GM12891 (cell line): ENCODE measurements around the gene ACP4.

Source experiments
- DNase-seq: peaks from one replicate; pipeline ENCODE4 v3.0.0; 2011; ENCODE audit warnings: low spot score; ENCODE audit not compliant: insufficient read length
- FAIRE-seq: peaks from 2 replicates; lab custom pipeline; 2011; peaks lifted over from hg19 to GRCh38; lab: Jason Lieb, UNC
- PAX5 ChIP-seq: IDR thresholded peaks from 2 replicates; pipeline ENCODE4 v1.6.1; 2011; ENCODE audit warnings: low read length, moderate library complexity, mild to moderate bottlenecking; ENCODE audit not compliant: insufficient read depth, severe bottlenecking
- POLR2A ChIP-seq: IDR thresholded peaks from 2 replicates; pipeline ENCODE4 v1.6.1; 2011; ENCODE audit warnings: low read depth, low read length, control low read depth
- POLR2AphosphoS5 ChIP-seq: IDR thresholded peaks from 2 replicates; pipeline ENCODE4 v1.6.1; 2011; ENCODE audit warnings: low read depth, low read length, control low read depth
- POU2F2 ChIP-seq: IDR thresholded peaks from 2 replicates; pipeline ENCODE4 v1.6.1; 2011; ENCODE audit warnings: low read depth, mild to moderate bottlenecking, control low read depth, low read length, moderate library complexity
- SPI1 ChIP-seq: IDR thresholded peaks from 2 replicates; pipeline ENCODE4 v1.6.1; 2011; ENCODE audit warnings: low read depth, low read length, control low read depth
- TAF1 ChIP-seq: IDR thresholded peaks from 2 replicates; pipeline ENCODE4 v1.6.1; 2011; ENCODE audit warnings: low read depth, low read length, control low read depth

Gene ACP4

DNA sequence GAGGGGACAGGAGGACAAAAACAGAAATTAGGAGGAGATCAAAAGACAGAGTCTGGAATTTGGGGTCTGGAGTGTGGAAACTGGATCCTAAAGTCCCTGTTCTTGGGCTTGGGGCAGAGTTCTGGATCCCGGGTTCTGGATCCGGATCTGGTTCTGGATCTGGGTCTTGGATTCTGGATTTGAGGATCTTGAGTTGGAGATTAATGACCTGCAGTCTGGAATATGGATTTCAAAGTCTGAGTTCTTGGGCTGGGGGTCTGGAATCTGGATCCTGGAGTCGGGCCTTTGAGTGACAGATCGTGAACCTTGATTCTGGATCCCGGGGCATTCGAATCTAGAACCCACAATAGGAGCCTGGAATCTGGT is 43.6 kb downstream of the ACP4 start:
- no peak for DNase-seq
- FAIRE-seq: no peak
- no peak for TF ChIP-seq TAF1
- no peak for TF ChIP-seq POLR2A
- no peak for TF ChIP-seq POLR2AphosphoS5
- no peak for TF ChIP-seq PAX5
- no peak for TF ChIP-seq POU2F2
- no peak for TF ChIP-seq SPI1

DNA sequence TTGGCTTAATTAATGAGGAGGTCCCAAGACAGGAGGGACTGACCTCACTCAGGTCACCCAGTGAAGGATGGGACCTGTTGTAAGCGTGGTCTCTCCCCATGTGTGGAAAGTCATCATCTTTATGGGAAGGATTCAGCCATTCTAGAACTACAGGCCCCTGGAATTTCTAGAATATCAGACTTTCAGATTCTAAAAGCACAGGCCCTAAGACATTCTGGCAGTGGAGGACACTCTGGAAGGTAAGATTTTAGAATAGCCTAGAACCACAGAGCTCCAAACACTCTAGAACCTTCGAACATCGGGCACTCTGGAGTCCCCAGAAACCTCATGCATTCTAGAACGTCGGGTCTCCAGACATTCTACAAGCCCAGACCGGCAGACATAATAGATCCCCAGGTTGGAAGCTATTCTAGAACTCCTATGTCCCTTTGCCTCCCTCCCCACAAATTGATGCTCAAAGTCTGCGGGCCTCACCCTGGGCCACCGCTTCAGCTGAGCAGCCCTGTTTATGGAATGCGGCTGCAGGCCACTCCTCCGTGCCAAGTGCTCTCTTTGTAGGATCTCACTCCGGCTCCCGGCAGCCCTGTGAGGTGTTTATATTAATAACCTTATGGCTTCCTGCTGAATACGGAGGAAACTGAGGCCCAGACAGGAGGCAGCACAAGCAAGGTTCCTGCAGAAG is 45.0 kb downstream of the ACP4 start:
- TF ChIP-seq POU2F2 (no peak), PAX5 (no peak), SPI1 (no peak), POLR2A (no peak), POLR2AphosphoS5 (no peak), TAF1 (no peak)
- no peak for DNase-seq
- FAIRE-seq: no peak

DNA sequence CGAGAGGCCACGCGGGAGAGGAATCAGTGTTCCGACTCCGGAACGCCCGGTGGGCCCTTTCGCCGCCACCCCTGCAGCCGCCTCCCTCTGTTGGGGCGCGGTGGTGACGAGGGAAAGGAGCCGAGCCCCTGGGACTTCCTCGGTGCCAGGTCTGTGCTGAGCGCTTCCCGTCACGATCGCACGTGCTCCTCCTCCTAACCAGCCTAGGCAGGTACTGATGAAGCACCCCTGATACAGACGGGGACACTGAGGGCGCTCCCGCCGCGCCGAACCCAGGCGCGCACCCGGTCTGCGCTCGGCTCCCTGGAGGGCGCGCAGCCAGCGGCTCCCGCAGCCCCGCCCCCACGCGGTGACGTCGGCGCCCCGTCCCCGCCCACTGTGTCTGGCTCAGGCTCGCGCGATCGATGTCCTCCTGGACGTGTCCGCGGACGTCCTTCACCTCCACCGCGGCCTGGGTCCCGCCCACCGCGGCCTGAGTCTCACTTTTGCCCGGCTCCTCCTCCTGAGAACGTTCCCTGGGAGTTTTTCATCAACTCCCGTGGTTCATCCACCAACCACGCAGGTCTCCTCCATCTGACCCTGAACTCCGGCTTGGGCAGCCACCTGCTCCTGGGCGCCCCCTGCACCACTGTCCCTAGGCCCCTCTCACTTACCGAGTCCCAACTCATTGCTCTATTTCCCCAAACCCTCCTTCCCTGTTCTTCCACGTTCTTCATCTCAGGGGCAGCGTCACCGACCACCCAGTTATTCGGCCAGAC is 45.7 kb downstream of the ACP4 start:
- DNase-seq: peak; percentile 88
- FAIRE-seq: peak; percentile 97
- TF ChIP-seq PAX5 (no peak), POLR2AphosphoS5 (0 out of 2 replicates have a peak, but pooled peaks have one; percentile 47), SPI1 (no peak), POLR2A (peak; percentile 64), POU2F2 (no peak), TAF1 (no peak)

DNA sequence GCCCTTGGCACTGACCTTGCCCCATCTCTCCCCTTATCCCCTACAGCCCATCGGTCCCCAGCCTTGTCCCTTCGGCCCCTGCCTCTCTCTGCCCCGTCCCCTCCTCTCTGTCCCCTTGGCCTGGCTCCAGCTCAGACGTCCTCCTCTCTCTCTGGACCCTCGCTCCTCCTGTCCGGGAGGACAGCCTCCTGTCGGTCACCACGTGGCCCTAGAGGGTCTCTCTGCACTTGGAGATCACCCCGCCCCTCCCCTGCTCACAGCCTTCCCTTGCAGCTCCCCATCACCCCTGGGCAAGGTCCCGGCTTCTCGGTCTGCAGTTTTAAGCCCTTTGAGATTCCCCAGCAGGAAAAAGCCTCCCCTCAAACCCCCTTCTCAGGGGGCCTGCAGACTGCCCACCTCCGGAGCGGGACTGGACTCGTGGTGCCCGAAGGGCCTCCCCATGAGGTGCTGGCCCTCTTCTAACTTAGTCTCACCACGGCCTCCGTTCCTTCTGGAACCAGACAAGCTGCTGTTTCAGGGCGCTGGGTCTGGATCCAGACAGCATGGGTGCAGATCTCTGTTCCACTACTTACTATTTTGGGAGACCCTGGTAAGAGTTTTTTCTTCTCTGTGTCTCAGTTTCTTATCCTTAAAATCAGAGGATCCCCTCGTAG is 46.5 kb downstream of the ACP4 start:
- TF ChIP-seq TAF1 (no peak), POLR2AphosphoS5 (no peak), SPI1 (no peak), POU2F2 (no peak), PAX5 (no peak), POLR2A (no peak)
- no peak for DNase-seq
- FAIRE-seq: no peak

DNA sequence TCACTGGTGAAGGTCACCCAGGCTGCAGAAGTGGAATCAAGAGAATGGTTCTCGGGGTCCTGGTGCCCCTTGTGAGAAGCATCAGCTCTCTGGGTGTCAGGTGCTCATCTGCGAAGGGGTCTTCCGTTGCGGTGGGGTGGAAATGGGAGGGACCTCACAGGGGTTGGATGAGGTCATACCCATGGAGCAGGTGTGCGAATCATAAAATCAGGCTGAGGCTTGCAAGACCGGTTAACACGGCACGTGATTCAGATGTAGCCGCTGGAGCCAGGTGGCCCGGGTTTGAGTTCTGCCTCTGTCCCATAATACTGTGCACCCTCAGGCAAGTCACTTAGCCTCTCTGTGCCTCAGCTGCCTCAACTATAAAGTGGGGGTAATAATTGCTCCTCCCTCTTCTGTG is 47.1 kb downstream of the ACP4 start:
- no peak for TF ChIP-seq POU2F2
- TF ChIP-seq POLR2A: no peak
- no peak for TF ChIP-seq PAX5
- no peak for TF ChIP-seq POLR2AphosphoS5
- TF ChIP-seq SPI1: no peak
- TF ChIP-seq TAF1: no peak
- DNase-seq: no peak
- peak; percentile 40 for FAIRE-seq

DNA sequence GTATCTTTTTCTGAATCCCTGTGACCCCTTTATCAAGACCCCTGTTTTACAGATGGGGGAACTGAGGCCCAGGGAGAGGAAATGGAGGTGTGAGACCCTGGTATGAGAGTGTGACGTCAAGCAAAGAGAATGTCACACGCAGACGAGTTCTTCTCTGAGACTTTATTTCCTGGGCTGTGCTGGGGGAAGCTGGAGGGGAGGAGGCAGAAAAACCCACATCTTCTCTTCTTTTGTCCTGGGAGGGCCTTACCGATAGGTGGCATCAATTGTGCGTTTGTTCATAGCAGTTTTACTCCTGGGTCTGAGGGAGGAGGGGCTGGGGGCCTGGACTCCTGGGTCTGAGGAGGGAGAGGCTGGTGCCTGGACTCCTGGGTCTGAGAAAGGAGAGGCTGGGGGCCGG is 48.0 kb downstream of the ACP4 start:
- TF ChIP-seq SPI1 (no peak), TAF1 (no peak), POLR2A (no peak), PAX5 (no peak), POLR2AphosphoS5 (no peak), POU2F2 (no peak)
- FAIRE-seq: peak; percentile 75
- no peak for DNase-seq

DNA sequence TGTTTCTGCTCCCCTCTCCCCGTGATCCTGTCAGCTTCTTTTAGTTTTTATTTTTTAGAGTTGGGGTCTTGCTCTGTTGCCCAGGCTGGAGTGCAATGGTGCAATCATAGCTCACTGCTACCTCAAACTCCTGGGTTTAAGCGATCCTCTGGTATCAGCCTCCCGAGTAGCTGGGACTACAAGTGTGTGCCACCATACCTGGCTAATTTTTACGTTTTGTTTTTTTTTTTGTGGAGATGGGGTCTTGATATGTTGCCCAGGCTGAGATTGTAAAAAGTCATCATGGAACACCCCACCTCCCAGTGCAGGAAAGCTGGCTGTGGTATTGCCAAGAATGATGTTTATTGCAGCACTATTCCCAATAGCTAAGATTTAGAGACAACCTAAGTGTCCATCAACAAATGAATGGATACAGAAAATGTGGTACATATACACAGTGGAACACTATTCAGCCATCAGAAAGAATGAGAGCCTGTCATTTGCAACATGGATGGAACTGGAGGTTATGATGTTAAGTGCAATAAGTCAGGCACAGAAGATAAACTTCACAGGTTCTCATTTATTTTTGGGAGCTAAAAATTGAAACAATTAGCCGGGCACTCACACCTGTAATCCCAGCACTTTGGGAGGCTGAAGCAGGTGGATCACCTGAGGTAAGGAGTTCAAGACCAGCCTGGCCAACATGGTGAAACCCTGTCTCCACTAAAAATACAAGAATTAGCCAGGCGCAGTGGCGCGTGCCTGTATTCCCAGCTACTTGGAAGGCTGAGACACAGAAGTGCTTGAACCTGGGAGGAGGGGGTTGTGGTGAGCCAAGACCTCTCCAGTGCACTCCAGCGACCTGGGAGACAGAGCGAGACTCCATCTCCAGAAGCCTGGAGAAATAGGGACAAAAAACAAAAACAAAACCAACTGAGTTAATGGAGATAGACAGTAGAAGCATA is 49.8 kb downstream of the ACP4 start:
- DNase-seq (no peak), FAIRE-seq (no peak)
- no peak for TF ChIP-seq SPI1
- no peak for TF ChIP-seq POLR2A
- TF ChIP-seq POU2F2: no peak
- TF ChIP-seq TAF1: no peak
- no peak for TF ChIP-seq POLR2AphosphoS5
- TF ChIP-seq PAX5: no peak

DNA sequence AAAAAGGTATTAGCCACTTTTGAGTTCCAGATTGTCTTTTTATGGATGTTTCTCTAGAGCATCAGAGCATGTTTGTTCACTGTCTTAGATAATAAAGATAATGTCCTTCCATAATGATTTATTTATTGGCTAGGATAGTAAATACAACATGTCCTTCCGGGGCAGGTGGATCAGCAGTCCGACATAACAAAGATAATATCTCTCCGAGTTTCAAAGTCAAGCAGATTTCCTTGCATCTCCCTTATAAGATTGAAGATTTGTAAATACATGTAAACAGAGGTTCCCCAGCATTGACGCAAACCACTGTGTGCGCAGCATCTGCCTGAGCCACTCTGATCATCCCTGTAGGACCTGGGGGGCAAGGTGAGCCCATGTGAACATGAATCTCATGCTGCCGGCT is 51.9 kb downstream of the ACP4 start:
- DNase-seq (no peak), FAIRE-seq (no peak)
- no peak for TF ChIP-seq POU2F2
- TF ChIP-seq POLR2A: no peak
- TF ChIP-seq POLR2AphosphoS5: no peak
- no peak for TF ChIP-seq PAX5

DNA sequence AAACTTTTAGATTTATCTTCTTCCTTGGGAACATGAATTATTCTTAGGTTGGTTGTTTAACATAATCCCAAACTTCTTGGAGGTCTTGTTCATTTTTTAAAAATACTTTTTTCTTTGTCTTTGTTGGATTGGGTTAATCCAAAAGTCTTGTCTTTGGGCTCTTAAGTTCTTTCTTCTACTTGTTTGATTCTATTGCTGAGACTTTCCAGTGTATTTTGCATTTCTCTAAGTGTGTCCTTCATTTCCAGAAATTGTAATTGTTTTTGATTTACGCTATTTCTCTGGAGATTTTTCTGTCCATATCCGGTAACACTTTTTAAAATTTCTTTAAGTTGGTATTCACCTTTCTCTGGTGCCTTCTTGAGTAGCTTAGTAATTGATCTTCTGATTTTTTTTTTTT is 53.0 kb downstream of the ACP4 start:
- DNase-seq (no peak), FAIRE-seq (no peak)
- TF ChIP-seq SPI1 (no peak), POLR2AphosphoS5 (no peak), PAX5 (no peak), POU2F2 (no peak), POLR2A (no peak), TAF1 (no peak)
